SW 1271 (cell line): ENCODE data around the gene CACNA1E.
A peak's percentile ranks its signal among the peaks of the same experiment; 100 is the strongest.

ENCODE experiments used
- DNase-seq, 2 experiments: peaks; one replicate each; lab custom pipeline; 2025; lab: John Stamatoyannopoulos, UW

CACNA1E gene

GRCh38 chr1:181483285-181484195 lies at the start of gene CACNA1E:
Gene CACNA1E, plus strand, starts transcription at chr1:181483517. Its CDS starts 228 bp downstream, at chr1:181483745.
- DNase-seq: no peak

GRCh38 chr1:181433931-181434330 lies 49.4 kb upstream of the CACNA1E start:
- DNase-seq: no peak

- no peak for DNase-seq
These were observed 45.3 kb upstream of the CACNA1E start for GRCh38 chr1:181438013-181438412.

GRCh38 chr1:181440510-181440909 lies 42.8 kb upstream of the CACNA1E start:
- no peak for DNase-seq

GRCh38 chr1:181442181-181442525 lies 41.2 kb upstream of the CACNA1E start:
- DNase-seq: no peak

GRCh38 chr1:181443231-181443853 lies 40.0 kb upstream of the CACNA1E start:
- no peak for DNase-seq

GRCh38 chr1:181445436-181445835 lies 37.9 kb upstream of the CACNA1E start:
- DNase-seq: no peak

GRCh38 chr1:181448461-181448860 lies 34.9 kb upstream of the CACNA1E start:
- no peak for DNase-seq

- DNase-seq: no peak
These were observed 31.6 kb upstream of the CACNA1E start for GRCh38 chr1:181451661-181452230.

GRCh38 chr1:181452746-181453145 lies 30.6 kb upstream of the CACNA1E start:
- DNase-seq: no peak

- no peak for DNase-seq
These were observed 29.6 kb upstream of the CACNA1E start for GRCh38 chr1:181453541-181454201.

- no peak for DNase-seq
These were observed 26.8 kb upstream of the CACNA1E start for GRCh38 chr1:181456551-181456950.

GRCh38 chr1:181458419-181458818 lies 24.9 kb upstream of the CACNA1E start:
- DNase-seq: no peak

- DNase-seq: no peak
These were observed 24.2 kb upstream of the CACNA1E start for GRCh38 chr1:181459067-181459466.

- DNase-seq: no peak
These were observed 13.5 kb upstream of the CACNA1E start for GRCh38 chr1:181469829-181470228.

GRCh38 chr1:181475580-181475979 lies 7.7 kb upstream of the CACNA1E start:
- DNase-seq: no peak

GRCh38 chr1:181476581-181476980 lies 6.7 kb upstream of the CACNA1E start:
- no peak for DNase-seq

- DNase-seq: no peak
These were observed 5.0 kb upstream of the CACNA1E start for GRCh38 chr1:181478306-181478705.

GRCh38 chr1:181479137-181479745 lies 4.1 kb upstream of the CACNA1E start:
- peak in 1 of 2 experiments; percentile 30 for DNase-seq

- no peak for DNase-seq
These were observed 1.3 kb upstream of the CACNA1E start for GRCh38 chr1:181482001-181482430.

GRCh38 chr1:181482521-181483284 lies 614 bp upstream of the CACNA1E start:
- no peak for DNase-seq
